CD4-positive, alpha-beta T cell (primary cell): ENCODE data around the gene FAM227B. TPM values are rescaled to one million over a fixed set of nuclear protein-coding genes. Genes with fewer than 3 reads are reported as not detected.
A peak's percentile ranks its signal among the peaks of the same experiment; 100 is the strongest.

ENCODE experiments used
- ATAC-seq: fragments of 200-7000 bp; cut with Tn5 transposase; one replicate; pipeline ENCODE4 v1.10.0; 2022; ENCODE audit warnings: mild to moderate bottlenecking; ENCODE audit not compliant: poor library complexity
- CTCF ChIA-PET: fragments of 350-600 bp; sonication (Branson Sonifier 250); formaldehyde crosslinking; loops from one replicate; lab custom pipeline; 2021; ENCODE audit warnings: antibody characterized with exemption, inconsistent platforms; lab: Charles Lee
- POLR2A ChIA-PET: fragments of 350-600 bp; sonication (Branson Sonifier 250); formaldehyde crosslinking; loops from one replicate; lab custom pipeline; 2021; ENCODE audit warnings: antibody characterized with exemption, inconsistent platforms; lab: Charles Lee
- DNase-seq, 14 experiments: peaks; one replicate each; pipeline ENCODE4 v3.0.0-alpha.2; 2013 to 2020; ENCODE audit warnings: mixed read lengths in 2 of 14
- H3K27ac ChIP-seq, 2 donors: one replicate each; pipeline versions ENCODE4 v1.5.1 to v1.7.0; 2013; ENCODE audit warnings: low read length in 2 of 2, low read depth in 1 of 2, mild to moderate bottlenecking in 1 of 2
- H3K27me3 ChIP-seq, 2 experiments: 1 replicate in 1 of 2; 2 replicates in 1 of 2; pipeline versions ENCODE4 v1.6.1 to v1.7.0; 2013; ENCODE audit warnings: low read length in 2 of 2, control low read depth in 1 of 2, mild to moderate bottlenecking in 1 of 2, moderate library complexity in 1 of 2; ENCODE audit not compliant: insufficient read depth in 2 of 2, control insufficient read depth in 1 of 2
- H3K36me3 ChIP-seq: one replicate; pipeline ENCODE4 v1.6.1; 2013; ENCODE audit warnings: low read length, control low read depth; ENCODE audit not compliant: insufficient read depth
- H3K4me1 ChIP-seq: one replicate; pipeline ENCODE4 v1.6.1; 2013; ENCODE audit warnings: low read length, control low read depth; ENCODE audit not compliant: insufficient read depth
- H3K4me3 ChIP-seq: one replicate; pipeline ENCODE4 v1.5.1; 2013; ENCODE audit warnings: mild to moderate bottlenecking, low read length, moderate library complexity
- H3K9me3 ChIP-seq, 2 experiments: 1 replicate in 1 of 2; 2 replicates in 1 of 2; pipeline versions ENCODE4 v1.6.1 to v1.7.0; 2013; ENCODE audit warnings: low read length in 2 of 2, mild to moderate bottlenecking in 2 of 2, control low read depth in 1 of 2, moderate library complexity in 1 of 2; ENCODE audit not compliant: control insufficient read depth in 1 of 2, insufficient read depth in 1 of 2
- H3K27ac Mint-ChIP-seq: one replicate; pipeline ENCODE4 v1.8.0; 2020; ENCODE audit warnings: mixed read lengths
- H3K27me3 Mint-ChIP-seq: one replicate; pipeline ENCODE4 v1.8.0; 2021; ENCODE audit warnings: mixed read lengths
- H3K36me3 Mint-ChIP-seq: one replicate; pipeline ENCODE4 v1.8.0; 2021; ENCODE audit warnings: low read depth, mixed read lengths
- H3K4me1 Mint-ChIP-seq: one replicate; pipeline ENCODE4 v1.8.0; 2021; ENCODE audit warnings: low read depth, mixed read lengths
- H3K4me3 Mint-ChIP-seq: one replicate; pipeline ENCODE4 v1.8.0; 2020; ENCODE audit warnings: mild to moderate bottlenecking, mixed read lengths
- H3K9me3 Mint-ChIP-seq: one replicate; pipeline ENCODE4 v1.8.0; 2020; ENCODE audit warnings: mixed read lengths
- intact Hi-C, 2 experiments: fragments of 100-400 bp; cut with DNase I in 1 of 2; cut with micrococcal nuclease in 1 of 2; formaldehyde crosslinking; loops; one replicate each; pipeline versions ENCODE4 v1.15.1 to v1.9.0; 2023 to 2025; cut with DNase I, micrococcal nuclease
- total RNA-seq, 174 experiments: library from RNA in 2 of 174; stranded (reverse) in 2 of 174; gene quantifications; one replicate each; pipeline ENCODE4 v1.2.3 and lab custom pipeline; 2021 to 2026
- TF ChIP-seq, protein P1 (sequence below): fragments of 200-600 bp; IDR thresholded peaks from one replicate; pipeline ENCODE4 v1.8.0; 2022; ENCODE audit warnings: antibody characterized with exemption, mild to moderate bottlenecking

The FAM227B gene
- total RNA-seq, 2 experiments from 2014 or later: 3.0 to 4.4 TPM

DNA sequence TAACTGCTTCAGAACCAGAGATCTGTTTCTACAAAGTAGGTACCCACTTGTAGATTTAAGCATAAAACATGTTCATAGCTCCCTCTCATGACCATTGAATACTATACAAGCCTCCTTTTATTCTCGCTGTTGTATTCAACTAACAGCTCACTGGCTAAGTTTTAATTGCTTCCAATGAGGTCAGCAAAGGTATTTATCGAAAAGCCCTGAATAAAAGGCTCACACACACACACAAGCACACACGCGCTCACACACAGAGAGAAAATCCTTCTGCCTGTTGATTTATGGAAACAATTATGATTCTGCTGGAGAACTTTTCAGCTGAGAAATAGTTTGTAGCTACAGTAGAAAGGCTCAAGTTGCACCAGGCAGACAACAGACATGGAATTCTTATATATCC lies 197.6 kb downstream of the FAM227B start, which contains the start of gene FGF7:
Gene FGF7 (plus strand): TSS at position 222 of the 400 bp plus-strand sequence. CDS start 1,056 bp downstream, outside the sequence.
- H3K4me1 ChIP-seq: no peaks in the 10 kb centered on the region
- CTCF ChIA-PET: interaction anchor here (0.9 to 2.5 kb wide), 3 partner anchors 9 to 561 kb away, joined by 5 to 15 read pairs (median 8); no protein-coding TSS in a partner anchor
- POLR2A ChIA-PET: no interaction called here
- no peaks in the 10 kb centered on the region for H3K9me3 ChIP-seq
- no peak within 1 kb of the TSS for H3K27ac ChIP-seq
- Mint-ChIP-seq H3K27me3 (peaks cover 9% of the 10 kb centered on the region), H3K4me1 (peaks cover 5% of the 10 kb centered on the region), H3K9me3 (no peaks in the 10 kb centered on the region), H3K4me3 (no peak within 1 kb of the TSS), H3K27ac (peak within 1 kb of the TSS; percentile 67), H3K36me3 (peaks cover 5% of the 10 kb centered on the region)
- H3K36me3 ChIP-seq: no peaks in the 10 kb centered on the region
- ATAC-seq (no peak), DNase-seq (no peak)
- H3K27me3 ChIP-seq: no peaks in the 10 kb centered on the region
- TF ChIP-seq, protein P1, sequence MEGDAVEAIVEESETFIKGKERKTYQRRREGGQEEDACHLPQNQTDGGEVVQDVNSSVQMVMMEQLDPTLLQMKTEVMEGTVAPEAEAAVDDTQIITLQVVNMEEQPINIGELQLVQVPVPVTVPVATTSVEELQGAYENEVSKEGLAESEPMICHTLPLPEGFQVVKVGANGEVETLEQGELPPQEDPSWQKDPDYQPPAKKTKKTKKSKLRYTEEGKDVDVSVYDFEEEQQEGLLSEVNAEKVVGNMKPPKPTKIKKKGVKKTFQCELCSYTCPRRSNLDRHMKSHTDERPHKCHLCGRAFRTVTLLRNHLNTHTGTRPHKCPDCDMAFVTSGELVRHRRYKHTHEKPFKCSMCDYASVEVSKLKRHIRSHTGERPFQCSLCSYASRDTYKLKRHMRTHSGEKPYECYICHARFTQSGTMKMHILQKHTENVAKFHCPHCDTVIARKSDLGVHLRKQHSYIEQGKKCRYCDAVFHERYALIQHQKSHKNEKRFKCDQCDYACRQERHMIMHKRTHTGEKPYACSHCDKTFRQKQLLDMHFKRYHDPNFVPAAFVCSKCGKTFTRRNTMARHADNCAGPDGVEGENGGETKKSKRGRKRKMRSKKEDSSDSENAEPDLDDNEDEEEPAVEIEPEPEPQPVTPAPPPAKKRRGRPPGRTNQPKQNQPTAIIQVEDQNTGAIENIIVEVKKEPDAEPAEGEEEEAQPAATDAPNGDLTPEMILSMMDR: no peak
- intact Hi-C loops: loop anchor here in 1 of 2 experiments (2.0 to 10.0 kb wide), 5 partner anchors 278 to 1066 kb away; no protein-coding TSS in a partner anchor
- no peak within 1 kb of the TSS for H3K4me3 ChIP-seq

DNA sequence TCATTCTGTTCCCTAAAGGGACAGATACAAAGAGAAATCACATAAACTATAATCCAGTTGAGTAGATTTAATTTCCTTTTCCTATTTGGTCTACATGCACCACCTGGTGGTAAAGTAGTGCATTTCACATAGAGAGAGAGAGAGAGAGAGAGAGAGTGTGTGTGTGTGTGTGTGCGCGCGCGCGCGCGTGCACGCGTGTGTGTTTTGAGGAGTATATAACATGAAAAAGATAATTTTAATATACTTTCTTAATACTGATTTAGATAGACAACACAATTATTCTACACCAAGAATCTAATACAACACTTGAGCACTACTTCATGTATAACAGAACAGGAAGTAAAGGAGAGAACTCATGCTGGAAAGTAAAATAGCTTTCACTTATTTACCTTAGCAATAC lies 198.6 kb downstream of the FAM227B start:
- no peaks in the 10 kb centered on the region for H3K36me3 ChIP-seq
- H3K4me1 Mint-ChIP-seq: peaks cover 5% of the 10 kb centered on the region
- TF ChIP-seq, protein P1: peak; percentile 72
- H3K4me1 ChIP-seq: no peaks in the 10 kb centered on the region
- peak overlapping the region; percentile 31 for H3K4me3 Mint-ChIP-seq
- H3K9me3 ChIP-seq: no peaks in the 10 kb centered on the region
- ATAC-seq (peak; percentile 41), DNase-seq (peak in 8 of 14 experiments; percentile 5 to 67 (median 34))
- H3K27me3 ChIP-seq: no peaks in the 10 kb centered on the region
- peak overlapping the region; percentile 67 for H3K27ac Mint-ChIP-seq
- no peaks in the 10 kb centered on the region for H3K9me3 Mint-ChIP-seq
- ChIA-PET CTCF (interaction anchor here (0.7 to 2.5 kb wide), 4 partner anchors 8 to 696 kb away, joined by 3 to 15 read pairs (median 6); no protein-coding TSS in a partner anchor), POLR2A (no interaction called here)
- H3K4me3 ChIP-seq: no peak overlapping the region
- peaks cover 5% of the 10 kb centered on the region for H3K36me3 Mint-ChIP-seq
- peaks cover 5% of the 10 kb centered on the region for H3K27me3 Mint-ChIP-seq
- no peak overlapping the region for H3K27ac ChIP-seq
- intact Hi-C loops: loop anchor here (1.0 to 10.0 kb wide), 7 partner anchors 187 to 1065 kb away; no protein-coding TSS in a partner anchor

DNA sequence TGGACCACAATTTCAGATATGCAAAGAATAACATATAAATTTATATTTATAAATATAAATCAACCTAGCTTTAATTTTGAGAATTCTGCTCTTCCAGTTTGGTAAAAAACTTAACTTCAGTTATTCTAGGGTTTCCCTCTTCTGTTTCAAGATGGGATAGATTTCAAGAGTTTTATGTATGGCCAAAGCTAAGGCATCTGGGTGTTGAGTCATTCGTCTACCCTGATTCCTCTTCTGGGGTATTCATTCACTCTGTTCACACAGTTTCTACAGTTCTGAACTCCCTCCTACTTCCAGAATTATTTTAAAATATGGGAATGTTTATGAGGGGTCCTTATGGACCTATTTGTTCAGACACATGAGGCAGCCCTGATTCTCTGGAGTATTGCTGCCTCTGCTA lies 201.8 kb downstream of the FAM227B start:
- Mint-ChIP-seq H3K27ac (no peak overlapping the region), H3K36me3 (peaks cover 5% of the 10 kb centered on the region), H3K27me3 (peaks cover 27% of the 10 kb centered on the region), H3K9me3 (no peaks in the 10 kb centered on the region), H3K4me3 (no peak overlapping the region), H3K4me1 (peaks cover 5% of the 10 kb centered on the region)
- POLR2A ChIA-PET: no interaction called here
- TF ChIP-seq, protein P1: no peak
- Histone ChIP-seq H3K4me1 (no peaks in the 10 kb centered on the region), H3K27ac (no peak overlapping the region), H3K9me3 (no peaks in the 10 kb centered on the region), H3K27me3 (no peaks in the 10 kb centered on the region), H3K36me3 (no peaks in the 10 kb centered on the region), H3K4me3 (no peak overlapping the region)
- DNase-seq: no peak
- intact Hi-C loops: no loop called here
- ATAC-seq: no peak
- CTCF ChIA-PET: no interaction called here
